HepG2 (cell line): ENCODE measurements around the gene DDRGK1. TPM values are rescaled to one million over a fixed set of nuclear protein-coding genes. Genes with fewer than 3 reads are reported as not detected.
A peak's percentile ranks its signal among the peaks of the same experiment; 100 is the strongest.

Experiments used
- CCAR2 ChIP-seq: fragments of 200-400 bp; formaldehyde crosslinking; optimal IDR thresholded peaks from 2 replicates; pipeline ENCODE3; 2018; ENCODE audit warnings: low read depth, mild to moderate bottlenecking, low read length, moderate library complexity
- GATA4 ChIP-seq: sonication (generic); IDR thresholded peaks from 2 replicates; pipeline ENCODE4 v1.6.1; 2016; ENCODE audit warnings: antibody characterized with exemption, low read depth, borderline replicate concordance
- GPN1 ChIP-seq: sonication (generic); formaldehyde crosslinking; IDR thresholded peaks from 2 replicates; pipeline ENCODE4 v1.5.1; 2020; ENCODE audit warnings: missing genetic modification reagents, borderline replicate concordance
- MEF2D ChIP-seq: sonication (generic); formaldehyde crosslinking; IDR thresholded peaks from 2 replicates; pipeline ENCODE4 v1.5.1; 2020; ENCODE audit warnings: mild to moderate bottlenecking, missing genetic modification reagents
- SIX1 ChIP-seq: sonication (generic); formaldehyde crosslinking; IDR thresholded peaks from 2 replicates; pipeline ENCODE4 v1.4.0; 2020; ENCODE audit warnings: missing genetic modification reagents, borderline replicate concordance
- SP5 ChIP-seq: IDR thresholded peaks from 2 replicates; pipeline ENCODE4 v1.6.1; 2016; ENCODE audit warnings: low read depth, borderline replicate concordance
- TARDBP ChIP-seq: sonication (generic); formaldehyde crosslinking; IDR thresholded peaks from 2 replicates; pipeline ENCODE4 v1.8.0; 2022; ENCODE audit warnings: mild to moderate bottlenecking, missing genetic modification reagents
- ZFY ChIP-seq: sonication (generic); formaldehyde crosslinking; IDR thresholded peaks from 2 replicates; pipeline ENCODE4 v1.4.0; 2020; ENCODE audit warnings: missing genetic modification reagents
- ZNF337 ChIP-seq: sonication (generic); formaldehyde crosslinking; IDR thresholded peaks from 2 replicates; pipeline ENCODE4 v1.5.1; 2020; ENCODE audit warnings: missing genetic modification reagents, low read depth, mild to moderate bottlenecking, borderline replicate concordance
- polyA plus RNA-seq, 8 experiments: library from polyadenylated mRNA; depleted of rRNA in 3 of 8; stranded (reverse) in 7 of 8; unstranded in 1 of 8; fragments of >200 nt; fragmentation: Illumina TruSeq in 4 of 8; extraction: Trizol in 4 of 8; gene quantifications; 2 replicates each; pipeline versions ENCODE4 v1.2.1 to v1.2.3, GENCODE V29; 2011 to 2016; ENCODE audit warnings: low read depth in 4 of 8, missing spikeins in 1 of 8, mixed read lengths in 1 of 8; ENCODE audit not compliant: insufficient read depth in 1 of 8
- total RNA-seq, 5 experiments: library from RNA; depleted of rRNA; stranded (reverse); fragments of >200 nt; fragmentation: Illumina TruSeq; extraction: Trizol; gene quantifications; 2 replicates each; pipeline ENCODE4 v1.2.3, GENCODE V29; 2016; ENCODE audit warnings: low read depth in 1 of 5
- TF ChIP-seq, protein P1 (sequence below), 2 experiments: sonication (generic) in 1 of 2; formaldehyde crosslinking in 1 of 2; IDR thresholded peaks; 2 replicates each; pipeline versions ENCODE4 v1.5.1 to v1.6.1; 2011 to 2020; ENCODE audit warnings: borderline replicate concordance in 1 of 2, low read depth in 1 of 2, low read length in 1 of 2, mild to moderate bottlenecking in 1 of 2, missing genetic modification reagents in 1 of 2, moderate library complexity in 1 of 2
- TF ChIP-seq, protein P2 (sequence below): sonication (generic); formaldehyde crosslinking; IDR thresholded peaks from 2 replicates; pipeline ENCODE4 v1.4.0; 2020; ENCODE audit warnings: missing genetic modification reagents, borderline replicate concordance
- TF ChIP-seq, protein P3 (sequence below): sonication (generic); formaldehyde crosslinking; IDR thresholded peaks from 2 replicates; pipeline ENCODE4 v1.5.0; 2020; ENCODE audit warnings: missing genetic modification reagents
- TF ChIP-seq, protein P4 (sequence below): sonication (generic); formaldehyde crosslinking; conservative IDR thresholded peaks from 2 replicates; pipeline ENCODE4 v1.8.0; 2022; ENCODE audit warnings: missing genetic modification reagents
- TF ChIP-seq, protein P5 (sequence below): sonication (generic); formaldehyde crosslinking; IDR thresholded peaks from 2 replicates; pipeline ENCODE4 v1.5.1; 2020; ENCODE audit warnings: mild to moderate bottlenecking, missing genetic modification reagents
- TF ChIP-seq, protein P6 (sequence below): sonication (generic); formaldehyde crosslinking; IDR thresholded peaks from 2 replicates; pipeline ENCODE4 v1.4.0; 2020; ENCODE audit warnings: missing genetic modification reagents

DDRGK1 gene
- total and polyA plus RNA-seq, 2 of the 13 experiments (the other 11 are each of a cell fraction or from before 2014, with no cell fraction given): 96.7 to 149 TPM

DNA sequence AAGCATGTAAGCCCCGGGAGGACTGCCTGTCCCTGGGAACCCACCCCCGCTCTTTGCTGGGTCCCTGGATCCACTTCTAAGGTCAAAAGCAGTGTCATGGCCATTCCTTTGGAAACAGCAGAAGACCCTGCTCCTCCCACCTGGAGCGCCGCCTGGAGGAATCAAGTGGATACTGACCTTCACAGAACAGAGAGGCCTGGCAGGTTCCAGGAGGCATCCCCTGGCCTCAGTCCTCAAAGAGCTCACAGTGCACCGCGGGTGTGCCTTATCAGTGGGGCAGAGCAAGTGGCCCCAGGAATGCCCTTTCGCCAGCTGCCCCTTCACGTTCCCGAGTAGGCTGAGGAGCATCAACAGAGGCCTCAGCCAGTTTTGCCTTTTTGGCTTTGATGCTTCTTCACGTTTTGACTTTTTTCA, 45.6 kb upstream of the DDRGK1 start (continued):
- TF ChIP-seq, protein P1, sequence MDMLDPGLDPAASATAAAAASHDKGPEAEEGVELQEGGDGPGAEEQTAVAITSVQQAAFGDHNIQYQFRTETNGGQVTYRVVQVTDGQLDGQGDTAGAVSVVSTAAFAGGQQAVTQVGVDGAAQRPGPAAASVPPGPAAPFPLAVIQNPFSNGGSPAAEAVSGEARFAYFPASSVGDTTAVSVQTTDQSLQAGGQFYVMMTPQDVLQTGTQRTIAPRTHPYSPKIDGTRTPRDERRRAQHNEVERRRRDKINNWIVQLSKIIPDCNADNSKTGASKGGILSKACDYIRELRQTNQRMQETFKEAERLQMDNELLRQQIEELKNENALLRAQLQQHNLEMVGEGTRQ (IDR thresholded peaks at IDR 0.05; ENCODE audit: low read depth, low read length): no peak
- TF ChIP-seq, protein P1 (CRISPR knock-in tag; IDR thresholded peaks at IDR 0.05; ENCODE audit: borderline replicate concordance): no peak
- TF ChIP-seq ZFY (CRISPR knock-in tag): peak; percentile 38; the same call in 1 of the 2 replicates
- no peak for TF ChIP-seq TARDBP (CRISPR knock-in tag)
- TF ChIP-seq GPN1 (CRISPR knock-in tag): no peak
- TF ChIP-seq SIX1: no peak
- TF ChIP-seq, protein P2, sequence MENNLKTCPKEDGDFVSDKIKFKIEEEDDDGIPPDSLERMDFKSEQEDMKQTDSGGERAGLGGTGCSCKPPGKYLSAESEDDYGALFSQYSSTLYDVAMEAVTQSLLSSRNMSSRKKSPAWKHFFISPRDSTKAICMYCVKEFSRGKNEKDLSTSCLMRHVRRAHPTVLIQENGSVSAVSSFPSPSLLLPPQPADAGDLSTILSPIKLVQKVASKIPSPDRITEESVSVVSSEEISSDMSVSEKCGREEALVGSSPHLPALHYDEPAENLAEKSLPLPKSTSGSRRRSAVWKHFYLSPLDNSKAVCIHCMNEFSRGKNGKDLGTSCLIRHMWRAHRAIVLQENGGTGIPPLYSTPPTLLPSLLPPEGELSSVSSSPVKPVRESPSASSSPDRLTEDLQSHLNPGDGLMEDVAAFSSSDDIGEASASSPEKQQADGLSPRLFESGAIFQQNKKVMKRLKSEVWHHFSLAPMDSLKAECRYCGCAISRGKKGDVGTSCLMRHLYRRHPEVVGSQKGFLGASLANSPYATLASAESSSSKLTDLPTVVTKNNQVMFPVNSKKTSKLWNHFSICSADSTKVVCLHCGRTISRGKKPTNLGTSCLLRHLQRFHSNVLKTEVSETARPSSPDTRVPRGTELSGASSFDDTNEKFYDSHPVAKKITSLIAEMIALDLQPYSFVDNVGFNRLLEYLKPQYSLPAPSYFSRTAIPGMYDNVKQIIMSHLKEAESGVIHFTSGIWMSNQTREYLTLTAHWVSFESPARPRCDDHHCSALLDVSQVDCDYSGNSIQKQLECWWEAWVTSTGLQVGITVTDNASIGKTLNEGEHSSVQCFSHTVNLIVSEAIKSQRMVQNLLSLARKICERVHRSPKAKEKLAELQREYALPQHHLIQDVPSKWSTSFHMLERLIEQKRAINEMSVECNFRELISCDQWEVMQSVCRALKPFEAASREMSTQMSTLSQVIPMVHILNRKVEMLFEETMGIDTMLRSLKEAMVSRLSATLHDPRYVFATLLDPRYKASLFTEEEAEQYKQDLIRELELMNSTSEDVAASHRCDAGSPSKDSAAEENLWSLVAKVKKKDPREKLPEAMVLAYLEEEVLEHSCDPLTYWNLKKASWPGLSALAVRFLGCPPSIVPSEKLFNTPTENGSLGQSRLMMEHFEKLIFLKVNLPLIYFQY (CRISPR knock-in tag): no peak
- TF ChIP-seq, protein P3, sequence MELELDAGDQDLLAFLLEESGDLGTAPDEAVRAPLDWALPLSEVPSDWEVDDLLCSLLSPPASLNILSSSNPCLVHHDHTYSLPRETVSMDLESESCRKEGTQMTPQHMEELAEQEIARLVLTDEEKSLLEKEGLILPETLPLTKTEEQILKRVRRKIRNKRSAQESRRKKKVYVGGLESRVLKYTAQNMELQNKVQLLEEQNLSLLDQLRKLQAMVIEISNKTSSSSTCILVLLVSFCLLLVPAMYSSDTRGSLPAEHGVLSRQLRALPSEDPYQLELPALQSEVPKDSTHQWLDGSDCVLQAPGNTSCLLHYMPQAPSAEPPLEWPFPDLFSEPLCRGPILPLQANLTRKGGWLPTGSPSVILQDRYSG (CRISPR knock-in tag): no peak
- TF ChIP-seq, protein P4, sequence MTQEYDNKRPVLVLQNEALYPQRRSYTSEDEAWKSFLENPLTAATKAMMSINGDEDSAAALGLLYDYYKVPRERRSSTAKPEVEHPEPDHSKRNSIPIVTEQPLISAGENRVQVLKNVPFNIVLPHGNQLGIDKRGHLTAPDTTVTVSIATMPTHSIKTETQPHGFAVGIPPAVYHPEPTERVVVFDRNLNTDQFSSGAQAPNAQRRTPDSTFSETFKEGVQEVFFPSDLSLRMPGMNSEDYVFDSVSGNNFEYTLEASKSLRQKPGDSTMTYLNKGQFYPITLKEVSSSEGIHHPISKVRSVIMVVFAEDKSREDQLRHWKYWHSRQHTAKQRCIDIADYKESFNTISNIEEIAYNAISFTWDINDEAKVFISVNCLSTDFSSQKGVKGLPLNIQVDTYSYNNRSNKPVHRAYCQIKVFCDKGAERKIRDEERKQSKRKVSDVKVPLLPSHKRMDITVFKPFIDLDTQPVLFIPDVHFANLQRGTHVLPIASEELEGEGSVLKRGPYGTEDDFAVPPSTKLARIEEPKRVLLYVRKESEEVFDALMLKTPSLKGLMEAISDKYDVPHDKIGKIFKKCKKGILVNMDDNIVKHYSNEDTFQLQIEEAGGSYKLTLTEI: no peak
- TF ChIP-seq, protein P5, sequence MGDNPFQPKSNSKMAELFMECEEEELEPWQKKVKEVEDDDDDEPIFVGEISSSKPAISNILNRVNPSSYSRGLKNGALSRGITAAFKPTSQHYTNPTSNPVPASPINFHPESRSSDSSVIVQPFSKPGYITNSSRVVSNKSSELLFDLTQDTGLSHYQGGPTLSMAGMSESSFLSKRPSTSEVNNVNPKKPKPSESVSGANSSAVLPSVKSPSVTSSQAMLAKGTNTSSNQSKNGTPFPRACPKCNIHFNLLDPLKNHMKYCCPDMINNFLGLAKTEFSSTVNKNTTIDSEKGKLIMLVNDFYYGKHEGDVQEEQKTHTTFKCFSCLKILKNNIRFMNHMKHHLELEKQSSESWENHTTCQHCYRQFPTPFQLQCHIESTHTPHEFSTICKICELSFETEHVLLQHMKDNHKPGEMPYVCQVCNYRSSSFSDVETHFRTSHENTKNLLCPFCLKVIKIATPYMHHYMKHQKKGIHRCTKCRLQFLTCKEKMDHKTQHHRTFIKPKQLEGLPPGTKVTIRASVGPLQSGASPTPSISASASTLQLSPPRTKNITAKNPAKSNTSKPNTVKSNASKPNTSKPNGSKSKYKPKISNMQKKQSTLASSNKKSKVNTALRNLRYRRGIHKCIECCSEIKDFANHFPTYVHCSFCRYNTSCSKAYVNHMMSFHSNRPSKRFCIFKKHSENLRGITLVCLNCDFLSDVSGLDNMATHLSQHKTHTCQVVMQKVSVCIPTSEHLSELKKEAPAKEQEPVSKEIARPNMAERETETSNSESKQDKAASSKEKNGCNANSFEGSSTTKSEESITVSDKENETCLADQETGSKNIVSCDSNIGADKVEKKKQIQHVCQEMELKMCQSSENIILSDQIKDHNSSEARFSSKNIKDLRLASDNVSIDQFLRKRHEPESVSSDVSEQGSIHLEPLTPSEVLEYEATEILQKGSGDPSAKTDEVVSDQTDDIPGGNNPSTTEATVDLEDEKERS (CRISPR knock-in tag): peak; percentile 81; the same call in 1 of the 2 replicates
- TF ChIP-seq, protein P6, sequence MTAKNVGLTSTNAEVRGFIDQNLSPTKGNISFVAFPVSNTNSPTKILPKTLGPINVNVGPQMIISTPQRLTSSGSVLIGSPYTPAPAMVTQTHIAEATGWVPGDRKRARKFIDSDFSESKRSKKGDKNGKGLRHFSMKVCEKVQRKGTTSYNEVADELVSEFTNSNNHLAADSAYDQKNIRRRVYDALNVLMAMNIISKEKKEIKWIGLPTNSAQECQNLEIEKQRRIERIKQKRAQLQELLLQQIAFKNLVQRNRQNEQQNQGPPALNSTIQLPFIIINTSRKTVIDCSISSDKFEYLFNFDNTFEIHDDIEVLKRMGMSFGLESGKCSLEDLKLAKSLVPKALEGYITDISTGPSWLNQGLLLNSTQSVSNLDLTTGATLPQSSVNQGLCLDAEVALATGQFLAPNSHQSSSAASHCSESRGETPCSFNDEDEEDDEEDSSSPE (CRISPR knock-in tag): peak; percentile 37; the same call in 1 of the 2 replicates
- no peak for TF ChIP-seq GATA4
- TF ChIP-seq MEF2D (CRISPR knock-in tag): 0 out of 2 replicates have a peak, but pooled peaks have one; percentile 61
- no peak for TF ChIP-seq CCAR2
- peak; percentile 69 for TF ChIP-seq SP5 (CRISPR knock-in tag)
- TF ChIP-seq ZNF337 (CRISPR knock-in tag): no peak
